Stimulated activated CD8-positive, alpha-beta memory T cell treated with anti-CD3 and anti-CD28 coated beads, Interleukin-12 subunit alpha, Interleukin-12 subunit beta, amount 100 ng/mL, for 1 hour (primary cell): ENCODE results near the gene APOBEC4.
"Not testable (repeated sequence)": the region's sequence is repeated elsewhere in the genome, so short reads cannot be mapped to it uniquely, and the experiment has no call there.

Experiments used
- DNase-seq: peaks from one replicate; pipeline ENCODE4 v3.0.0-alpha.2; 2020; ENCODE audit warnings: low read depth

APOBEC4 gene

GRCh38 chr1:183652547-183653461 is at the start of gene APOBEC4:
APOBEC4 (minus strand) TSS chr1:183653316; CDS start chr1:183648781, 4,535 bp downstream.
- DNase-seq, result no peak

GRCh38 chr1:183702813-183703198 is 49.7 kb upstream of the APOBEC4 start:
- no peak for DNase-seq

- no peak for DNase-seq
These were observed 49.1 kb upstream of the APOBEC4 start for GRCh38 chr1:183702087-183702812.

GRCh38 chr1:183699616-183700160 is 46.6 kb upstream of the APOBEC4 start:
- DNase-seq, result no peak

- no peak for DNase-seq
These were observed 44.9 kb upstream of the APOBEC4 start for GRCh38 chr1:183697814-183698590.

GRCh38 chr1:183696981-183697380 is 43.9 kb upstream of the APOBEC4 start:
- no peak for DNase-seq

- no peak for DNase-seq
These were observed 41.6 kb upstream of the APOBEC4 start for GRCh38 chr1:183694755-183695154.

- DNase-seq, result no peak
These were observed 41.0 kb upstream of the APOBEC4 start for GRCh38 chr1:183694066-183694465.

GRCh38 chr1:183693521-183693920 is 40.4 kb upstream of the APOBEC4 start:
- no peak for DNase-seq

GRCh38 chr1:183689762-183690204 is 36.7 kb upstream of the APOBEC4 start:
- DNase-seq, result no peak

GRCh38 chr1:183688341-183689060 is 35.4 kb upstream of the APOBEC4 start:
- no peak for DNase-seq

- no peak for DNase-seq
These were observed 34.6 kb upstream of the APOBEC4 start for GRCh38 chr1:183687546-183688304.

- no peak for DNase-seq
These were observed 33.1 kb upstream of the APOBEC4 start for GRCh38 chr1:183686229-183686628.

GRCh38 chr1:183685112-183685713 is 32.1 kb upstream of the APOBEC4 start:
- DNase-seq, result no peak

- not testable (repeated sequence) for DNase-seq
These were observed 26.2 kb upstream of the APOBEC4 start for GRCh38 chr1:183679363-183679762.

GRCh38 chr1:183678819-183679218 is 25.7 kb upstream of the APOBEC4 start:
- no peak for DNase-seq

GRCh38 chr1:183676586-183677189 is 23.6 kb upstream of the APOBEC4 start:
- no peak for DNase-seq

- no peak for DNase-seq
These were observed 22.9 kb upstream of the APOBEC4 start for GRCh38 chr1:183675883-183676585.

- DNase-seq, result no peak
These were observed 22.3 kb upstream of the APOBEC4 start for GRCh38 chr1:183675381-183675780.
